Neural crest cell (in vitro differentiated cells): ENCODE measurements around the gene DLG4. TPM values are rescaled to one million over a fixed set of nuclear protein-coding genes. Genes with fewer than 3 reads are reported as not detected.

Source experiments
- DNase-seq: peaks from one replicate; pipeline ENCODE4 v3.0.0; 2021; ENCODE audit warnings: low read depth, mixed read lengths, low spot score
- H3K27ac Mint-ChIP-seq: one replicate; pipeline ENCODE4 v1.8.0; 2021; ENCODE audit warnings: mild to moderate bottlenecking, mixed read lengths; ENCODE audit not compliant: unreplicated experiment
- H3K27me3 Mint-ChIP-seq: 2 replicates; pipeline ENCODE4 v1.8.0; 2021; ENCODE audit warnings: low read depth, mild to moderate bottlenecking, mixed read lengths
- H3K36me3 Mint-ChIP-seq: 2 replicates; pipeline ENCODE4 v1.8.0; 2021; ENCODE audit warnings: low read depth, mild to moderate bottlenecking, mixed read lengths
- H3K4me1 Mint-ChIP-seq: 2 replicates; pipeline ENCODE4 v1.8.0; 2021; ENCODE audit warnings: mixed read lengths
- H3K4me3 Mint-ChIP-seq: one replicate; pipeline ENCODE4 v1.8.0; 2021; ENCODE audit warnings: mild to moderate bottlenecking, mixed read lengths
- H3K9me3 Mint-ChIP-seq: 2 replicates; pipeline ENCODE4 v1.8.0; 2021; ENCODE audit warnings: mixed read lengths
- CTCF ChIP-seq: fragments of 200-600 bp; sonication (generic); conservative IDR thresholded peaks from 2 replicates; pipeline ENCODE4 v1.5.0; 2021; ENCODE audit warnings: antibody characterized with exemption, mild to moderate bottlenecking
- total RNA-seq: library from RNA; stranded (reverse); gene quantifications from 2 replicates; pipeline ENCODE4 v1.2.1, GENCODE V29; 2021

The DLG4 gene
- total RNA-seq, 1 donor from 2014 or later: 51.4 TPM

- peak overlapping the region; percentile 99 for H3K4me3 Mint-ChIP-seq
- H3K27me3 Mint-ChIP-seq: peaks cover 5% of the 10 kb centered on the region
- no peak overlapping the region for H3K27ac Mint-ChIP-seq
- peaks cover 35% of the 10 kb centered on the region for H3K4me1 Mint-ChIP-seq
- peaks cover 30% of the 10 kb centered on the region for H3K36me3 Mint-ChIP-seq
- DNase-seq: no peak
- H3K9me3 Mint-ChIP-seq: no peaks in the 10 kb centered on the region
- TF ChIP-seq CTCF: no peak
Observed at GRCh38 chr17:7232114-7232513, 12.5 kb upstream of the DLG4 start.

- H3K27ac Mint-ChIP-seq: no peak overlapping the region
- TF ChIP-seq CTCF: no peak
- peaks cover 18% of the 10 kb centered on the region for H3K36me3 Mint-ChIP-seq
- peak overlapping the region; percentile 80 for H3K4me3 Mint-ChIP-seq
- peaks cover 4% of the 10 kb centered on the region for H3K27me3 Mint-ChIP-seq
- DNase-seq: no peak
- H3K4me1 Mint-ChIP-seq: peaks cover 22% of the 10 kb centered on the region
- no peaks in the 10 kb centered on the region for H3K9me3 Mint-ChIP-seq
Observed at GRCh38 chr17:7229504-7229903, 9.9 kb upstream of the DLG4 start.

GRCh38 chr17:7228920-7229319 is 9.3 kb upstream of the DLG4 start:
- TF ChIP-seq CTCF: no peak
- H3K27me3 Mint-ChIP-seq: peaks cover 2% of the 10 kb centered on the region
- no peaks in the 10 kb centered on the region for H3K9me3 Mint-ChIP-seq
- peaks cover 19% of the 10 kb centered on the region for H3K4me1 Mint-ChIP-seq
- peak overlapping the region; percentile 80 for H3K4me3 Mint-ChIP-seq
- no peak for DNase-seq
- H3K36me3 Mint-ChIP-seq: peaks cover 21% of the 10 kb centered on the region
- no peak overlapping the region for H3K27ac Mint-ChIP-seq

- peaks cover under 1% of the 10 kb centered on the region for H3K27me3 Mint-ChIP-seq
- H3K9me3 Mint-ChIP-seq: no peaks in the 10 kb centered on the region
- DNase-seq: no peak
- H3K36me3 Mint-ChIP-seq: peaks cover 21% of the 10 kb centered on the region
- no peak overlapping the region for H3K27ac Mint-ChIP-seq
- H3K4me1 Mint-ChIP-seq: peaks cover 3% of the 10 kb centered on the region
- H3K4me3 Mint-ChIP-seq: no peak overlapping the region
- TF ChIP-seq CTCF: no peak
Observed at GRCh38 chr17:7226721-7227710, 7.4 kb upstream of the DLG4 start.

- peaks cover 19% of the 10 kb centered on the region for H3K36me3 Mint-ChIP-seq
- TF ChIP-seq CTCF: no peak
- H3K27ac Mint-ChIP-seq: no peak overlapping the region
- peaks cover 8% of the 10 kb centered on the region for H3K4me1 Mint-ChIP-seq
- H3K27me3 Mint-ChIP-seq: peaks cover 9% of the 10 kb centered on the region
- no peaks in the 10 kb centered on the region for H3K9me3 Mint-ChIP-seq
- DNase-seq: no peak
- H3K4me3 Mint-ChIP-seq: peak overlapping the region; percentile 61
Observed at GRCh38 chr17:7225711-7226331, 6.2 kb upstream of the DLG4 start.
